Loucy (cell line): Measurements from ENCODE around the gene ALDH1L1.

Experiments used
- EZH2phosphoT487 ChIP-seq: fragments of 200-600 bp; IDR thresholded peaks from 2 replicates; pipeline ENCODE4 v1.6.1; 2018; ENCODE audit warnings: antibody characterized with exemption, mild to moderate bottlenecking, moderate library complexity, borderline replicate concordance
- TF ChIP-seq, protein P1 (sequence below): fragments of 200-600 bp; sonication (generic); conservative IDR thresholded peaks from 2 replicates; pipeline ENCODE4 v1.5.1; 2014; ENCODE audit warnings: mild to moderate bottlenecking, antibody characterized with exemption, low read length

- TF ChIP-seq, protein P1, sequence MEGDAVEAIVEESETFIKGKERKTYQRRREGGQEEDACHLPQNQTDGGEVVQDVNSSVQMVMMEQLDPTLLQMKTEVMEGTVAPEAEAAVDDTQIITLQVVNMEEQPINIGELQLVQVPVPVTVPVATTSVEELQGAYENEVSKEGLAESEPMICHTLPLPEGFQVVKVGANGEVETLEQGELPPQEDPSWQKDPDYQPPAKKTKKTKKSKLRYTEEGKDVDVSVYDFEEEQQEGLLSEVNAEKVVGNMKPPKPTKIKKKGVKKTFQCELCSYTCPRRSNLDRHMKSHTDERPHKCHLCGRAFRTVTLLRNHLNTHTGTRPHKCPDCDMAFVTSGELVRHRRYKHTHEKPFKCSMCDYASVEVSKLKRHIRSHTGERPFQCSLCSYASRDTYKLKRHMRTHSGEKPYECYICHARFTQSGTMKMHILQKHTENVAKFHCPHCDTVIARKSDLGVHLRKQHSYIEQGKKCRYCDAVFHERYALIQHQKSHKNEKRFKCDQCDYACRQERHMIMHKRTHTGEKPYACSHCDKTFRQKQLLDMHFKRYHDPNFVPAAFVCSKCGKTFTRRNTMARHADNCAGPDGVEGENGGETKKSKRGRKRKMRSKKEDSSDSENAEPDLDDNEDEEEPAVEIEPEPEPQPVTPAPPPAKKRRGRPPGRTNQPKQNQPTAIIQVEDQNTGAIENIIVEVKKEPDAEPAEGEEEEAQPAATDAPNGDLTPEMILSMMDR, result peak; percentile 30
- no peak for TF ChIP-seq EZH2phosphoT487
Observed at GRCh38 chr3:126212620-126213378, 32.4 kb upstream of the ALDH1L1 start.
